Measurements from ENCODE around the gene ZSCAN31.

- TF ChIP-seq CTCF (IDR thresholded peaks at IDR 0.05) = no peak
- TF ChIP-seq POLR2A (IDR thresholded peaks at IDR 0.05) = no peak
Observed at GRCh38 chr6:28368522-28368921, 32.6 kb upstream of the ZSCAN31 start.

Measured in ovary (tissue), 3 donors.